Measurements from ENCODE around the gene KRT5. TPM values are rescaled to one million over a fixed set of nuclear protein-coding genes. Genes with fewer than 3 reads are reported as not detected.
A peak's percentile ranks its signal among the peaks of the same experiment; 100 is the strongest.

The KRT5 gene
- polyA plus RNA-seq, 10 donors: 0.43 to 538 (median 1.1) TPM; not detected in 1

DNA sequence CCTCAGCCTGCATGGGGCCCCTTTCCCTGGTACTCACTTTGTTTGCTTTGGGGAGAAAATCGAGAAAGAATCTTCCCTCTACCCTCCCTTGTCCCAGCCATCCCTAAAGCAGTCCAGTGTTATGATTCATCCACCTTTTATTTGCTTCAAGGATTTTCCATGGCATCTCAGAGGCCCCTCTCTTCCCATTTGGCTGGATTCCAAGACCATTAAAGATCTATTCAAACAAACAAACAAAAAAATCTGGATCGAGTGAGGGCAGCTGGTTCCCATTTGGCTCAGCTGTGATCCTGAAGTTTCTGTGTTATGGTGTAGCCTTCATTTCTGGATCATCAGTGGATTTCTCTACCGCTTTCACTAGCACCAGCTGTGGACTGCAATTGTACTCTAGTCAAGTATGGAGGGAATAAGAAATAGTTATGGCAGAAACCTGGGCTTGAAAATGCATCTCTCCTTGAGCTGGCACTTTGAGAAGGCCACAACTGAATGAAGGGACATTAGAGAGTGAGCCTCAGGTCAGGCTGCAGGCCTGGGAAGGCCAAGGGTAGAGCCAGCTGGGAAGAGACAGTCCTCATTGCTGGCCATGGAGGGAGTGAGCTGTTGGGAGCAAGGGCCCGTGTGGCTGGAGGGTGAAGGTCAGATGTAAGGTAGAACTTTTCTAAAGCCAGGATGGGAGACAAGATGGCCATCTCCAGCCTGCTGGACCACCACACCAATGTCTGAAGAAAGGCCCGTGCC is 19.1 kb upstream of the KRT5 start:
- peak; percentile 55 to 77 (median 62) for DNase-seq

DNA sequence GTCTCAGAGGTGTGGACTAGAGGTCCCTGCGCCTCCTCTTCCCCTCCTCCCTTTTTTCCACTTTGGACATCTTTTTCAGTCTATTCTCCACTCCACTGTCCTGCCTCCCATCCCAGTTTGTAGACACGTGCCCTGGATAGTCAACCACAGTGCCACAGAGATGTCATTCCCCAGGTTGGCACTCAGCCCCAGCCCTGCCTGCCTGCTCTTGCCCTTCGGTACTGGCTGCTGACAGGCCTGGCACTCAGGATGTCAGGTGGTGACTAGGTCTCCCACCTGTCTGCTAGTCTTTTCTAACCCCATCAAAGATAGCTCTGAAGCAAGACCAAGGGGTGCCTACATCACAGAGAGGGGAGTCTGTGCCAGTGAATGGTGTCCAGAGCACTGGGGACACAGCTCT is 16.9 kb upstream of the KRT5 start:
- DNase-seq: no peak

- no peak for DNase-seq
Observed at GRCh38 chr12:52535574-52535973, 15.4 kb upstream of the KRT5 start.

DNA sequence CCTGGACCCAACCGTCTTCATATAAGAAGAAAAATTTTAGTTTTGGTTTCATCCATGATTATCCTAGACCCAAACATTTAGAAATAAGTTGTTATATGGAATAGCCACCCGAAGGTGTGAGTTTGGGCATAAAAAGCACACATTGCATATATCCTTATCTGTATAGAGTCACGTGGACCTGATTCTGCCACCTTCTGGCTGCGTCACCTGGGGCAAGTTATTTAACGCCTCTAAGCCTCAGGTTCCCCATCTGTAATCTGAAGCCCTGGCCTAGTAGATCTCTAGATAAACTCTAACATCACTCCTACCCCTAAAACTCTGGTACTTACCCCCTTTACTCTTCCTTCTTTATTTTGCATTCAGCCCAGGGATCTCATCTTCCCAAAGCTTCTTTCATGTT is 14.3 kb upstream of the KRT5 start:
- no peak for DNase-seq

GRCh38 chr12:52533686-52534470 is 13.7 kb upstream of the KRT5 start:
- peak in 1 of 3 donors; percentile 35 for DNase-seq

GRCh38 chr12:52532636-52533035 is 12.4 kb upstream of the KRT5 start:
- DNase-seq: no peak

GRCh38 chr12:52531566-52532300 is 11.5 kb upstream of the KRT5 start:
- no peak for DNase-seq

- no peak for DNase-seq
Observed at GRCh38 chr12:52530905-52531304, 10.7 kb upstream of the KRT5 start.

DNA sequence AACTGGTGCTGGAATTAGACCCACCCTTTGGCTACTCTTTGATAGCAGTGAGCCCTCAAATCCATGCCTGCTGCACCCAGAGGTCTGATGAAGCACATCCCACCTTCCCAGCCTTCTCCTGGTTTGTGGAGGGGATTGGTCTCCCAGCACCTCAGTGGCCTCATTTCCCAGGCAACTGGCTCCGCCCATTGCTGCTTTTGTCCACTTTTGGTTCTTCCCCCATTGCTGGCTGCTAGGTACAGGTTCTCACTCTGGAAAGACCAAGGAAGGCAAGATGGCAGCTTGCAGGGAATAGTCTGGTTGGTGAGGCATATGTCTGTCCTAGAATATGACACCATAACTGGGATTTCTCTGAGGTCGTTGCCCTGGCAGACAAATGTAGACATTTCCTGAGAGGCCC is 10.2 kb upstream of the KRT5 start:
- DNase-seq: no peak

GRCh38 chr12:52529846-52530245 is 9.7 kb upstream of the KRT5 start:
- no peak for DNase-seq

GRCh38 chr12:52529417-52529816 is 9.2 kb upstream of the KRT5 start:
- no peak for DNase-seq

DNA sequence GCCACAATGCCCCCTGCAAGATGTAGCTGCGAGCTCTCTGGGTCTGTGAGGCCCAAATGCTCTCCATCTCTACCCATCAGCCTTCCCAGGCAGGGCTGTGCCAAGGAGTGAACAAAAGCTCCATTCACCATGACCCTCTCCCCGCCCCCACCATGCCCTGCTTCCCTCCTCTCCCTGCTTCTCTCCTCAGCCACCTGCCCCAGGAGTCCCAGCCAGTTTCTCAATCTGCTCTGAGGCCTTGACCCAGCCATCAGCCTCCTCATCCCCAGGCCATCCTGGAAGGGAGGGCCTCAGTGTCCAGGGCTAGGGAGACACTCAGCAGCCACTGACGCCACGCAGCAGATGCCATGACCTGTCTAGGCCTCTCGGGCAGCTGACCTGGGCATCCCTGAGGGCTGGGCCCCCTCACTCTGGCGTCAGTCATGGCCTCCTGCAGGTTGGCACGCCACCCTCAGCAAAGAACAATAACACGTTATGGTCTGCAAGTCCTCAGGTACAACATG is 8.5 kb upstream of the KRT5 start:
- DNase-seq: no peak

- DNase-seq: no peak
Observed at GRCh38 chr12:52527121-52527800, 7.1 kb upstream of the KRT5 start.

DNA sequence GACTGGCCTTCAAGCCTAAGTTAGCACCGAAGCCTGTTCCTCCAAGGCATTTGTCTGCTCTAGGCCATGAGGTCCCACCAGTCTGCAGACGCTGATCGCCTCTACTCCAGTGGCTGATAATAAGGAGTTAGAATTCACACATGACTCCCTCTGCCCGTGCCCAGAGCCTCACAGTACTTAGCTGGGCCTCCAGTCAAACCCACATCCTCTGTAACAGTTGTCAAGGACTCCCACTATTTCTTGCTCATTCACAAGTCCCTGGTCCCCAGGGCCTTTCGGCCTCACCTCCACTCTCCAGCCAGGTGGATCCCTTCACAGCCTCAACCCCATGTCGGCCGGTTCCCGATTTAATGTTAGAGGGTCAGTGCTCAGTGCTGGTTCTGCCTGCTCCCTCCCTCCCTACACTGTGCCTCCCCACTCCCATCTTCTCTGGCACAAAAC is 6.3 kb upstream of the KRT5 start:
- no peak for DNase-seq

DNA sequence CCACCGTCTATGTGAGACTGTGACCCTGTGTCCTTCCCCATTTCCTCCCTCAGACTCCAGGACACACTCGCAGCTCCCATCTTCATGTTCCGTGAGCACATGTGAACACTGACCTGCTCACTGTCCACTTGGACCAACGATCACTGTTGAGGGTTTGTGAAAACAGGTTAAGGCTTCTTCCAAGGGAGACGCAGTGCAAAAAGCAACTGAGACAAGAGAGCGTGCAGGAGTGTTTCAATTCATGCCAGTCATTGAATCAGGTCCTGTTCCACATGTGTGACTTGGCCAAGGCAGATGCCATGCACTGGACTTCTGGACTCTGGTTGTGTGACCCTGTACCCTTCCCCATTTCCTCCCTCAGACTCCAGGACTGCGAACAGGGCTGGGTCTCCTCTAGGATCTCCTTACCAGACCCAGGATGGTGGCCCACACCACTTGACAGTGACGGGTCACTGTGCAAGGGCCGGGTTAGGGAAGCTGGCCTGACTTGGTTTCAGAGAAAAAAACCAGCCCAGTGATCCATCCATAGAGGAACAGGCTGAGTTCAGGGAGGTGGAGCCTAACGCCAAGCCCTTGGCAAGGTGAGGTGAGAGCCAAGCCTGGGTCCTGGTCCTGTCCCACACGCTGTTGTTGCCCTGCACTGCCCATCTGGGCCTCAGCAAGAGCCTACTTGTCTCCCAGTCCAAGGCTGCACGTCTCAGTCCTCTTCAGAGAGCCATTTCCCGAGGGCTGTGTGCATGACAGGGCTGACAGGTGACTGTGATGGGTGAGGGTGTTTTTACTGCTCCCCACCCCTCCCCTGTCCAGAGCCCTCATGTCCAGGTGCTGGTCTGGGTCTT is 5.7 kb upstream of the KRT5 start:
- no peak for DNase-seq

DNA sequence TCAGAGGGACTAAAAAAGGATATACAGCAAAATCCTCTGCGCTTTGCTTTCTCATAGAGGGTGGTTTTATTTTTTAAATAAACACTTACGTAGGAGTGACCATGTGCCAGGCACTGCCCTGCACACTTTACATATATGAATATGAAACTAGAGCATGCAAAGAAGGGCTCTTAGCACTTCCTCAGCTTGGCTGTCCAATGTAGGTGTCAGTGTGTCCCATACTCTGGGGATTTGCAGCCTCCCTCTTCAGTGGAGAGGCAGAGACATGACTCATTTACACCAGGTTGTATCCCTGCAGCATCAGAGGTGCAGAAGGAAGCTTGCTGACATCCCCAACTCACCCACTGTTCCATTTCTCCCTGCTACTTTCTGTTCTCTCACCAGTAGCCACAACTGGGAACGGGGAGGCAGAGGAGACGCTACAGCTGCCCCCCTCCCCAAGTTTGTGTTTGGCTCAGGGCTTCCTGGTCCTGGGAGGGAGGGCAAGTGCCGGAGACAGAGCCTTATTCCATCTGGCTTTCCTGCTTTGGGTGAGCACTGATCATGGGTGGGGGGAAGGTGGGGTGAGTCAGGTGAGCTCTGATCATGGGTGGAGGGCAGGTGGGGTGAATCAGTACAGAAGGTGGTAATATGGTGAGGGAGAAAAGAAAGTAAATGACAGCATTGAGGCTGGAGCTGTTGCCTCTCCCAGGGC is 4.9 kb upstream of the KRT5 start:
- DNase-seq: no peak

DNA sequence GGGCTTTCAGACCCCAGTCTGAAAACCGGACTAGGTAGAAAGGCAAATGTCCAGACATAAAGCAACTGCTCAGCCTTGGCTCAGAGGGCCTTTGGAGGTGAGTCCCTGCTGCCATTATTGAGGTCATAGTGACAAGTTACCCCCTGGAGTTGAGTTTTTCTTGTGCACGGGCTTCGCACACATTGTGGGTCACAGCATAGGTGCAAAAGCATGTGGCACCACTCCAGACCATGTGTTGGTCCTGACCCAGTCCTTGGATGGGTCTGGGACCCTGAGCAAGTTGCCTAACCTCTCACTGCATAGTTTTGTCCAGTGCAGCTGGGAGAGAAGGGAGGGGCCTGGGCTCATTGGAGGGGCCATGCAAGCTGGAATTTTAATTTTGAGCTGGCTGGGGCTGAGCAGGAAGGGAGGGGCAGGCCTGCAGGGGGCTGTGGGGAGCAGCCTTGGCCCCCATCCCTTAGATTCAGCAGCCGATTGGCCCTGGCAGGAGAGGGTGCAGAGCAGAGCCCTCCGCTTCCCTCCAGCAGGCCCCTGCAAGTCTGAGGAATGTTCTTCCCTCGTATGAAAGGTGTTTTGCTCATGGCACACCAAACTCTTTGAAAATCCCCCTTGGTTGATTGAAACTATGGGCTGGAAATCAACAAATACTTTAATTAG is 4.2 kb upstream of the KRT5 start:
- DNase-seq: peak in 1 of 3 donors; percentile 20

- DNase-seq: no peak
Observed at GRCh38 chr12:52523824-52524223, 3.6 kb upstream of the KRT5 start.

DNA sequence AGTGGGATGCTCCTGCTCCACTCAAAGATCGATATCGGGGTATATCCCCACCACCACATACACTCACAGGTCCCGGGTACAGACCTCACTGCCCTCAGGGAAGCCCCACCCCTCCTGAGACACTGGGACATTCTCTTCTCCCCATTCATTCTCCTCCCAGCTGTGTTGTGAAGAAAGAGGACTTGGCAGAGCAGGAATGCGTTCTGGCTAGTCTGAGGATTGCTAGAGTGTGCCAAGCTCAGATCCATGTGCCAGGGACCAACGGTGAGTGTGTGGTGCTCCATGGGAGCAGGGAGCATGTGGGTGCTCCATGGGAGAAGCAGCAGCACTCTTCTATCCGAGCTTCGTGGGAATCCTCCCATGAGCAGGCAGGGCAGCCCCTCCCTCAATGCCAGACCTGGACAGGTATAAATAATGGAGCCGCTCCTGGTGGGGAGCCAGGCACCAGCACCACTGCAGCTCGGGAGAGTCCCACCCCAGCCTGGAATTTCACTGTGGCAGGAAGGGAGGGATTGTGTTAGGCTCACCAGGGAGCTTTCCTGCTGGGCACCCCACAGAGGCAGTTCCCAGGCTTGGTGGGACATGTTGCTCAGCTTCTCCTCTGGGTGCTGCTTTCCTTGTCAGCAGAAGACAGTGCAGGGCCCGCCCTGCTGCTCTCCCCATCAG is 2.3 kb upstream of the KRT5 start:
- DNase-seq: no peak

Data from muscle of back (tissue), 11 donors.